ENCODE measurements around the gene TXNDC5. TPM values are rescaled to one million over a fixed set of nuclear protein-coding genes. Genes with fewer than 3 reads are reported as not detected.

The TXNDC5 gene
- total and polyA plus RNA-seq, 12 donors, result 26.5 to 78.0 (median 38.3) TPM

GRCh38 chr6:7881765-7882500 is 28.7 kb downstream of the TXNDC5 start:
- DNase-seq (no peak), ATAC-seq (no peak)
- Histone ChIP-seq H3K4me3 (no peak overlapping the region), H3K4me1 (no peaks in the 10 kb centered on the region), H3K9me3 (no peaks in the 10 kb centered on the region), H3K27me3 (no peaks in the 10 kb centered on the region), H3K36me3 (peaks cover 2 to 85% (median 62%) of the 10 kb centered on the region in 9 donors), H3K27ac (no peak overlapping the region)
- intact Hi-C loops (cut with DNase I), result no loop called here
- no peak for TF ChIP-seq CTCF (IDR thresholded peaks at IDR 0.05)
- 80 to 87% methylated on average over 8 of the region's 8 CpGs for WGBS, 2 donors

- intact Hi-C loops (cut with DNase I), result no loop called here
- DNase-seq, result no peak
- peaks cover 2 to 72% (median 50%) of the 10 kb centered on the region in 9 donors for H3K36me3 ChIP-seq
- TF ChIP-seq CTCF (IDR thresholded peaks at IDR 0.05), result no peak
- ATAC-seq, result no peak
- H3K4me1 ChIP-seq, result no peaks in the 10 kb centered on the region
- WGBS, 2 donors, result 93 to 94% methylated on average over 9 of the region's 9 CpGs
- H3K27ac ChIP-seq, result no peak overlapping the region
- H3K4me3 ChIP-seq, result no peak overlapping the region
- H3K27me3 ChIP-seq, result no peaks in the 10 kb centered on the region
- no peaks in the 10 kb centered on the region for H3K9me3 ChIP-seq
These were observed 29.9 kb downstream of the TXNDC5 start for GRCh38 chr6:7880718-7881107.

GRCh38 chr6:7879980-7880717 is 30.4 kb downstream of the TXNDC5 start:
- Histone ChIP-seq H3K4me3 (no peak overlapping the region), H3K27ac (no peak overlapping the region), H3K36me3 (peaks cover 2 to 67% (median 45%) of the 10 kb centered on the region in 9 donors), H3K9me3 (no peaks in the 10 kb centered on the region), H3K27me3 (no peaks in the 10 kb centered on the region), H3K4me1 (no peaks in the 10 kb centered on the region)
- intact Hi-C loops (cut with DNase I), result no loop called here
- DNase-seq, result no peak
- WGBS, 2 donors, result 89 to 91% methylated on average over 13 of the region's 13 CpGs
- no peak for TF ChIP-seq CTCF (IDR thresholded peaks at IDR 0.05)
- ATAC-seq, result no peak

- intact Hi-C loops (cut with DNase I), result no loop called here
- H3K36me3 ChIP-seq, result peaks cover 2 to 61% (median 39%) of the 10 kb centered on the region in 9 donors
- DNase-seq, result no peak
These were observed 31.0 kb downstream of the TXNDC5 start for GRCh38 chr6:7879579-7879978.

More at GRCh38 chr6:7879579-7879978, 31.0 kb downstream of the TXNDC5 start:
- no peak overlapping the region for H3K27ac ChIP-seq
- no peaks in the 10 kb centered on the region for H3K4me1 ChIP-seq
- ATAC-seq, result no peak
- 94 to 97% methylated on average over 6 of the region's 6 CpGs for WGBS, 2 donors
- H3K27me3 ChIP-seq, result no peaks in the 10 kb centered on the region
- H3K9me3 ChIP-seq, result no peaks in the 10 kb centered on the region
- no peak for TF ChIP-seq CTCF (IDR thresholded peaks at IDR 0.05)
- H3K4me3 ChIP-seq, result no peak overlapping the region
